NCI-H1048 (cell line): ENCODE measurements around the gene NUP160.
"Not testable (repeated sequence)": the region's sequence is repeated elsewhere in the genome, so short reads cannot be mapped to it uniquely, and the experiment has no call there.

Experiments used
- DNase-seq: peaks from one replicate; lab custom pipeline; 2025; lab: John Stamatoyannopoulos, UW

The NUP160 gene

GRCh38 chr11:47861728-47862127, 13.6 kb upstream of the NUP160 start:
- DNase-seq, result no peak

- no peak for DNase-seq
Measured at GRCh38 chr11:47860536-47860935, 12.4 kb upstream of the NUP160 start.

- no peak for DNase-seq
Measured at GRCh38 chr11:47857892-47858543, 9.9 kb upstream of the NUP160 start.

- DNase-seq, result no peak
Measured at GRCh38 chr11:47857485-47857884, 9.3 kb upstream of the NUP160 start.

- no peak for DNase-seq
Measured at GRCh38 chr11:47856186-47856585, 8.0 kb upstream of the NUP160 start.

GRCh38 chr11:47854667-47855066, 6.5 kb upstream of the NUP160 start:
- no peak for DNase-seq

GRCh38 chr11:47852053-47852452, 3.9 kb upstream of the NUP160 start:
- DNase-seq, result no peak

GRCh38 chr11:47850337-47850736, 2.2 kb upstream of the NUP160 start:
- DNase-seq, result no peak

- DNase-seq, result no peak
Measured at GRCh38 chr11:47848700-47849155, 578 bp upstream of the NUP160 start.

- DNase-seq, result no peak
Measured at GRCh38 chr11:47847537-47847891, 636 bp downstream of the NUP160 start.

- no peak for DNase-seq
Measured at GRCh38 chr11:47846998-47847397, 1.2 kb downstream of the NUP160 start.

- no peak for DNase-seq
Measured at GRCh38 chr11:47843361-47844055, 4.6 kb downstream of the NUP160 start.

- DNase-seq, result no peak
Measured at GRCh38 chr11:47842749-47843148, 5.4 kb downstream of the NUP160 start.

- DNase-seq, result no peak
Measured at GRCh38 chr11:47837929-47838328, 10.2 kb downstream of the NUP160 start.

GRCh38 chr11:47837292-47837691, 10.9 kb downstream of the NUP160 start:
- no peak for DNase-seq

GRCh38 chr11:47830013-47830412, 18.1 kb downstream of the NUP160 start:
- DNase-seq, result not testable (repeated sequence)

GRCh38 chr11:47828284-47828683, 19.9 kb downstream of the NUP160 start:
- DNase-seq, result no peak

GRCh38 chr11:47822664-47823063, 25.5 kb downstream of the NUP160 start:
- DNase-seq, result not testable (repeated sequence)

- DNase-seq, result no peak
Measured at GRCh38 chr11:47819743-47820142, 28.4 kb downstream of the NUP160 start.

GRCh38 chr11:47800759-47801158, 47.4 kb downstream of the NUP160 start:
- DNase-seq, result no peak

- DNase-seq, result no peak
Measured at GRCh38 chr11:47797633-47798032, 50.5 kb downstream of the NUP160 start.

- DNase-seq, result no peak
Measured at GRCh38 chr11:47791774-47792430, 56.2 kb downstream of the NUP160 start.

GRCh38 chr11:47790017-47790416, 58.1 kb downstream of the NUP160 start:
- DNase-seq, result not testable (repeated sequence)
